Prostate gland (tissue), 2 donors: Measurements from ENCODE around the gene NEB.

Experiments
- CTCF ChIP-seq, 4 experiments: fragments of 200-600 bp in 2 of 4; fragments of 450-650 bp in 2 of 4; sonication (generic) in 2 of 4; IDR thresholded peaks; 1 replicate in 3 of 4; 2 replicates in 1 of 4; pipeline ENCODE4 v1.5.1; 2016 to 2019; ENCODE audit warnings: antibody characterized with exemption in 4 of 4, mild to moderate bottlenecking in 2 of 4, moderate library complexity in 2 of 4
- POLR2A ChIP-seq: fragments of 450-650 bp; IDR thresholded peaks from one replicate; pipeline ENCODE4 v1.6.1; 2016; ENCODE audit warnings: antibody characterized with exemption, mild to moderate bottlenecking
- POLR2AphosphoS5 ChIP-seq: sonication (generic); formaldehyde crosslinking; IDR thresholded peaks from one replicate; pipeline ENCODE4 v1.6.1; 2017; ENCODE audit warnings: antibody characterized with exemption

- TF ChIP-seq CTCF (IDR thresholded peaks at IDR 0.05), result no peak
- no peak for TF ChIP-seq POLR2A
- TF ChIP-seq POLR2AphosphoS5, result no peak
Observed at GRCh38 chr2:151716721-151717120, 17.6 kb downstream of the NEB start.
